Osteoblast (primary cell): Measurements from ENCODE around the gene STON2. TPM values are rescaled to one million over a fixed set of nuclear protein-coding genes. Genes with fewer than 3 reads are reported as not detected.

Source experiments
- DNase-seq: peaks from one replicate; pipeline ENCODE4 v3.0.0; 2011; ENCODE audit warnings: low spot score, mixed read lengths; ENCODE audit not compliant: insufficient read length; ENCODE audit errors: missing footprints
- H2AFZ ChIP-seq: 2 replicates; pipeline ENCODE4 v1.6.0; 2011; ENCODE audit warnings: mild to moderate bottlenecking, low read length
- H3K27ac ChIP-seq: 2 replicates; pipeline ENCODE4 v1.5.1; 2011; ENCODE audit warnings: mild to moderate bottlenecking, low read depth, low read length, moderate library complexity
- H3K27me3 ChIP-seq: 2 replicates; pipeline ENCODE4 v1.6.0; 2012; ENCODE audit warnings: mild to moderate bottlenecking, control low read depth, inconsistent platforms, low read length, moderate library complexity; ENCODE audit not compliant: insufficient read depth
- H3K36me3 ChIP-seq: 2 replicates; pipeline ENCODE4 v1.5.1; 2011; ENCODE audit warnings: mild to moderate bottlenecking, low read length, control low read depth, moderate library complexity; ENCODE audit not compliant: insufficient read depth
- H3K4me1 ChIP-seq: 2 replicates; pipeline ENCODE4 v1.5.1; 2011; ENCODE audit warnings: mild to moderate bottlenecking, low read length, control low read depth, moderate library complexity; ENCODE audit not compliant: insufficient read depth
- H3K4me2 ChIP-seq: 2 replicates; pipeline ENCODE4 v1.6.0; 2011; ENCODE audit warnings: mild to moderate bottlenecking, low read length; ENCODE audit not compliant: insufficient read depth
- H3K4me3 ChIP-seq: fragments of 200-600 bp; sonication (generic); 3 replicates; pipeline ENCODE4 v1.5.1; 2012; ENCODE audit warnings: mild to moderate bottlenecking, low read length, inconsistent platforms; ENCODE audit not compliant: insufficient read depth
- H3K79me2 ChIP-seq: 2 replicates; pipeline ENCODE4 v1.6.0; 2012; ENCODE audit warnings: mild to moderate bottlenecking, low read length, control low read depth, inconsistent platforms; ENCODE audit not compliant: insufficient read depth
- H3K9me3 ChIP-seq: 2 replicates; pipeline ENCODE4 v1.5.1; 2011; ENCODE audit warnings: low read depth, low read length, control low read depth
- H4K20me1 ChIP-seq: 2 replicates; pipeline ENCODE4 v1.6.0; 2012; ENCODE audit warnings: mild to moderate bottlenecking, low read length, control low read depth; ENCODE audit not compliant: insufficient read depth
- total RNA-seq: library from RNA; depleted of rRNA; stranded (reverse); fragments of >200 nt; gene quantifications from 2 replicates; pipeline ENCODE4 v1.2.3, GENCODE V29; 2012
- TF ChIP-seq, protein P1 (sequence below): IDR thresholded peaks from 2 replicates; pipeline ENCODE4 v1.5.1; 2011; ENCODE audit warnings: mild to moderate bottlenecking, low read depth, low read length, moderate library complexity; ENCODE audit errors: extremely low read depth

The STON2 gene
- total RNA-seq, 1 donor = 49.6 TPM

DNA sequence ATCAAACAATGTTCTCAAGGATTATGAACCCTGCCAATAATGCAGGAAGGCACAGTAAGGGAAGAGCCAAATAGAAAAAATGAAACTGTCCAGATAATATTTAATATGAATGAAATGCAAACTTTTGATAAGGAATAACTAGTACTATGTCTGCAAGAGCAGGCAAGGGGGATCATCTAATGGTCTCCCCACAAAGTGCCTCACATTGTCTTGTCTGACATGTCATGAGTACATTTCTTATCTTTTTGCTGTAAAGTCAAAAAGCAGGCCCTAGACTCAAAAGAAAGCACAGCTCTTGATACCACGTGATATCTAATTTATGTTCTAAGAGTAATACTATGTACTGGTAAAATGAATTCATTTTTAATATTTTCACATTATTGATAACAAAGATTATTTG, 135.5 kb downstream of the STON2 start:
- H3K79me2 ChIP-seq = no peaks in the 10 kb centered on the region
- no peak overlapping the region for H3K4me3 ChIP-seq
- no peak for DNase-seq
- H3K36me3 ChIP-seq = no peaks in the 10 kb centered on the region
- no peak overlapping the region for H3K4me2 ChIP-seq
- H3K4me1 ChIP-seq = no peaks in the 10 kb centered on the region
- no peaks in the 10 kb centered on the region for H3K27me3 ChIP-seq
- H4K20me1 ChIP-seq = no peaks in the 10 kb centered on the region
- H3K27ac ChIP-seq = no peak overlapping the region
- H2AFZ ChIP-seq = no peak overlapping the region
- H3K9me3 ChIP-seq = no peaks in the 10 kb centered on the region
- TF ChIP-seq, protein P1, sequence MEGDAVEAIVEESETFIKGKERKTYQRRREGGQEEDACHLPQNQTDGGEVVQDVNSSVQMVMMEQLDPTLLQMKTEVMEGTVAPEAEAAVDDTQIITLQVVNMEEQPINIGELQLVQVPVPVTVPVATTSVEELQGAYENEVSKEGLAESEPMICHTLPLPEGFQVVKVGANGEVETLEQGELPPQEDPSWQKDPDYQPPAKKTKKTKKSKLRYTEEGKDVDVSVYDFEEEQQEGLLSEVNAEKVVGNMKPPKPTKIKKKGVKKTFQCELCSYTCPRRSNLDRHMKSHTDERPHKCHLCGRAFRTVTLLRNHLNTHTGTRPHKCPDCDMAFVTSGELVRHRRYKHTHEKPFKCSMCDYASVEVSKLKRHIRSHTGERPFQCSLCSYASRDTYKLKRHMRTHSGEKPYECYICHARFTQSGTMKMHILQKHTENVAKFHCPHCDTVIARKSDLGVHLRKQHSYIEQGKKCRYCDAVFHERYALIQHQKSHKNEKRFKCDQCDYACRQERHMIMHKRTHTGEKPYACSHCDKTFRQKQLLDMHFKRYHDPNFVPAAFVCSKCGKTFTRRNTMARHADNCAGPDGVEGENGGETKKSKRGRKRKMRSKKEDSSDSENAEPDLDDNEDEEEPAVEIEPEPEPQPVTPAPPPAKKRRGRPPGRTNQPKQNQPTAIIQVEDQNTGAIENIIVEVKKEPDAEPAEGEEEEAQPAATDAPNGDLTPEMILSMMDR = no peak

- Histone ChIP-seq H3K9me3 (no peaks in the 10 kb centered on the region), H3K36me3 (no peaks in the 10 kb centered on the region), H4K20me1 (no peaks in the 10 kb centered on the region), H3K27me3 (no peaks in the 10 kb centered on the region), H3K4me3 (no peak overlapping the region), H3K4me2 (no peak overlapping the region), H3K79me2 (no peaks in the 10 kb centered on the region), H3K27ac (no peak overlapping the region), H2AFZ (no peak overlapping the region), H3K4me1 (no peaks in the 10 kb centered on the region)
- no peak for DNase-seq
- TF ChIP-seq, protein P1 = no peak
These were observed 136.2 kb downstream of the STON2 start for GRCh38 chr14:81263777-81264410.

GRCh38 chr14:81261176-81261575, 138.9 kb downstream of the STON2 start:
- Histone ChIP-seq H3K27ac (no peak overlapping the region), H3K4me3 (no peak overlapping the region), H3K27me3 (no peaks in the 10 kb centered on the region), H3K4me1 (no peaks in the 10 kb centered on the region), H2AFZ (no peak overlapping the region), H4K20me1 (no peaks in the 10 kb centered on the region), H3K4me2 (no peak overlapping the region), H3K79me2 (no peaks in the 10 kb centered on the region), H3K36me3 (no peaks in the 10 kb centered on the region), H3K9me3 (no peaks in the 10 kb centered on the region)
- TF ChIP-seq, protein P1 = no peak
- no peak for DNase-seq

DNA sequence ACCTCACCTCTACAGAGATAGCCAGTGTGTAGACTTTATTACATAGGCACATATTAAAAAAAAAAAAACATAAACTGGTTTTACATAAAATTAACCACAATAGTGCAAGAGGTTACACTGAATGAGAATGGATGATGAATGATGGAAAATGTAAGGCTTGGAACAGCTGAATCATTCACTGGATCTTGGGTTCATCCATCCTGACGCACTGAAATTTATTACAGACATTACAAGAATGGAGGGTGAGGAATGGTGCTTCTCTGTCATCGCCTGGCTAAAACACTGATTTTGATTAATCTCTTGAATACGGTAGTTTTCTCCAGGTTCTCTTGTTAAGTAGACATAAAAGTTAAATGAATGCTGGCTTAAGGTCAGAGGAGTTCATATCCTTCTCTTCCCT, 139.4 kb downstream of the STON2 start:
- no peak overlapping the region for H2AFZ ChIP-seq
- no peaks in the 10 kb centered on the region for H3K27me3 ChIP-seq
- H3K36me3 ChIP-seq = no peaks in the 10 kb centered on the region
- no peak overlapping the region for H3K27ac ChIP-seq
- H3K4me1 ChIP-seq = no peaks in the 10 kb centered on the region
- H3K9me3 ChIP-seq = no peaks in the 10 kb centered on the region
- H3K4me3 ChIP-seq = no peak overlapping the region
- H4K20me1 ChIP-seq = no peaks in the 10 kb centered on the region
- no peak for DNase-seq
- no peak overlapping the region for H3K4me2 ChIP-seq
- H3K79me2 ChIP-seq = no peaks in the 10 kb centered on the region
- TF ChIP-seq, protein P1 = no peak
